Fibroblast of lung (primary cell): ENCODE measurements around the gene SEMG2.

Experiments
- EZH2 ChIP-seq: IDR thresholded peaks from 2 replicates; pipeline ENCODE4 v1.5.1; 2012; ENCODE audit warnings: low read length, control low read depth, mild to moderate bottlenecking; ENCODE audit errors: missing control alignments
- TF ChIP-seq, protein P1 (sequence below), 2 donors: IDR thresholded peaks in 1 of 2; conservative IDR thresholded peaks in 1 of 2; 1 replicate in 1 of 2; 2 replicates in 1 of 2; pipeline ENCODE4 v1.5.1; 2011 to 2012; ENCODE audit warnings: low read length in 2 of 2, control low read depth in 1 of 2, inconsistent platforms in 1 of 2, low read depth in 1 of 2, mild to moderate bottlenecking in 1 of 2

DNA sequence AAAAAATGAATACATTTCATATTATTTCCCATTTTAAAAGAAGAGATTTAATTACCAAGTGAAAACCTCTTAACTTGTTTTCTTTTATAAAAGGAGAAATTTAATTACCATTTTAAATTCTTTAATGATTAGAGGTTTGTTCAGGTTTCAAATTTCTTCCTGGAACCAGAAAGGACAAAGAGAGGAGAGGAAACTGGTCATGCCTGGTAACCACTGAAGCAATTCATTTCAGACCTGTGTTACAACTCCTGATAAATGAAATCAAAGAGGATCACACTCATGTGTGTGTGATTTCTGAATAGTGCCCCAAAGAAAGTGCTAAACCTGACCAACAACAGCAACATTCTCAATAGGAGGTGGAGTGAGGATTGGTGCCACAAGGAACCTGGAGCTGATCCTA, 45.8 kb downstream of the SEMG2 start:
- TF ChIP-seq, protein P1, sequence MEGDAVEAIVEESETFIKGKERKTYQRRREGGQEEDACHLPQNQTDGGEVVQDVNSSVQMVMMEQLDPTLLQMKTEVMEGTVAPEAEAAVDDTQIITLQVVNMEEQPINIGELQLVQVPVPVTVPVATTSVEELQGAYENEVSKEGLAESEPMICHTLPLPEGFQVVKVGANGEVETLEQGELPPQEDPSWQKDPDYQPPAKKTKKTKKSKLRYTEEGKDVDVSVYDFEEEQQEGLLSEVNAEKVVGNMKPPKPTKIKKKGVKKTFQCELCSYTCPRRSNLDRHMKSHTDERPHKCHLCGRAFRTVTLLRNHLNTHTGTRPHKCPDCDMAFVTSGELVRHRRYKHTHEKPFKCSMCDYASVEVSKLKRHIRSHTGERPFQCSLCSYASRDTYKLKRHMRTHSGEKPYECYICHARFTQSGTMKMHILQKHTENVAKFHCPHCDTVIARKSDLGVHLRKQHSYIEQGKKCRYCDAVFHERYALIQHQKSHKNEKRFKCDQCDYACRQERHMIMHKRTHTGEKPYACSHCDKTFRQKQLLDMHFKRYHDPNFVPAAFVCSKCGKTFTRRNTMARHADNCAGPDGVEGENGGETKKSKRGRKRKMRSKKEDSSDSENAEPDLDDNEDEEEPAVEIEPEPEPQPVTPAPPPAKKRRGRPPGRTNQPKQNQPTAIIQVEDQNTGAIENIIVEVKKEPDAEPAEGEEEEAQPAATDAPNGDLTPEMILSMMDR (conservative IDR thresholded peaks at IDR 0.05 in 1 of 2, IDR thresholded peaks at IDR 0.05 in 1 of 2; ENCODE audit: low read depth in 1 of 2, low read length in 2 of 2), result no peak
- TF ChIP-seq EZH2, result no peak
